IMR-90 (cell line): Measurements from ENCODE around the gene CITED2.

Experiments used
- POLR2A ChIP-seq: IDR thresholded peaks from 2 replicates; pipeline ENCODE4 v1.6.1; 2012; ENCODE audit warnings: mild to moderate bottlenecking, low read depth, low read length
- TF ChIP-seq, protein P1 (sequence below): conservative IDR thresholded peaks from 2 replicates; pipeline ENCODE4 v1.5.1; 2012; ENCODE audit warnings: mild to moderate bottlenecking, low read depth, low read length, improper control_type of control experiment

DNA sequence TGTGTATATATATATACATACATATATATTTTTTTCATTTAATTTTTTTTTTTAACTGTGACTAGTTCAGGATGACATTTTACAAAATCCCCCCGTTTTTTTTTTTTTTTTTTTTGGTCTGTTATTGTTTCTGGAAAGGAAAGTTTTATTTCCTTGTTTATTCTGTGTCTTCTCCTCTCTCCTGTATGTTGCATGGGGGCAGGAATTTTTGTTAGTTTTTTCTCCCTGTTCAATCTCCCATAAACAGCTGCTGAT is 50.2 kb downstream of the CITED2 start:
- no peak for TF ChIP-seq POLR2A
- TF ChIP-seq, protein P1, sequence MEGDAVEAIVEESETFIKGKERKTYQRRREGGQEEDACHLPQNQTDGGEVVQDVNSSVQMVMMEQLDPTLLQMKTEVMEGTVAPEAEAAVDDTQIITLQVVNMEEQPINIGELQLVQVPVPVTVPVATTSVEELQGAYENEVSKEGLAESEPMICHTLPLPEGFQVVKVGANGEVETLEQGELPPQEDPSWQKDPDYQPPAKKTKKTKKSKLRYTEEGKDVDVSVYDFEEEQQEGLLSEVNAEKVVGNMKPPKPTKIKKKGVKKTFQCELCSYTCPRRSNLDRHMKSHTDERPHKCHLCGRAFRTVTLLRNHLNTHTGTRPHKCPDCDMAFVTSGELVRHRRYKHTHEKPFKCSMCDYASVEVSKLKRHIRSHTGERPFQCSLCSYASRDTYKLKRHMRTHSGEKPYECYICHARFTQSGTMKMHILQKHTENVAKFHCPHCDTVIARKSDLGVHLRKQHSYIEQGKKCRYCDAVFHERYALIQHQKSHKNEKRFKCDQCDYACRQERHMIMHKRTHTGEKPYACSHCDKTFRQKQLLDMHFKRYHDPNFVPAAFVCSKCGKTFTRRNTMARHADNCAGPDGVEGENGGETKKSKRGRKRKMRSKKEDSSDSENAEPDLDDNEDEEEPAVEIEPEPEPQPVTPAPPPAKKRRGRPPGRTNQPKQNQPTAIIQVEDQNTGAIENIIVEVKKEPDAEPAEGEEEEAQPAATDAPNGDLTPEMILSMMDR, result no peak
